Measurements from ENCODE around the gene ATP5F1E. TPM values are rescaled to one million over a fixed set of nuclear protein-coding genes. Genes with fewer than 3 reads are reported as not detected.

The ATP5F1E gene
- total RNA-seq, 2 experiments from 2014 or later = 51.1 to 53.1 TPM

- DNase-seq (peak in 10 of 14 experiments; percentile 14 to 73 (median 36)), ATAC-seq (ENCODE audit: poor library complexity) (peak; percentile 55)
- no peak for TF ChIP-seq CTCF (IDR thresholded peaks at IDR 0.05)
- CTCF ChIA-PET = no interaction called here
- H3K4me3 ChIP-seq (ENCODE audit: low read length) = peak within 1 kb of the TSS; percentile 72
- peaks cover 42% of the 10 kb centered on the region for H3K4me1 Mint-ChIP-seq (ENCODE audit: low read depth)
- no peaks in the 10 kb centered on the region for H3K27me3 Mint-ChIP-seq
- H3K9me3 Mint-ChIP-seq = no peaks in the 10 kb centered on the region
- H3K4me3 Mint-ChIP-seq = peak within 1 kb of the TSS; percentile 88
- POLR2A ChIA-PET = interaction anchor here (2.3 kb wide), 1 partner anchor 25 kb away, joined by 17 read pairs; the partner anchor contains the start of gene ATP5F1E
- peaks cover 45% of the 10 kb centered on the region for H3K4me1 ChIP-seq (ENCODE audit: insufficient read depth, low read length)
- no peaks in the 10 kb centered on the region for H3K9me3 ChIP-seq (ENCODE audit: control insufficient read depth in 1 of 2, insufficient read depth in 1 of 2, low read length in 2 of 2)
- H3K36me3 ChIP-seq (ENCODE audit: insufficient read depth, low read length) = no peaks in the 10 kb centered on the region
- no peaks in the 10 kb centered on the region for H3K36me3 Mint-ChIP-seq (ENCODE audit: low read depth)
- H3K27ac Mint-ChIP-seq = peak within 1 kb of the TSS; percentile 78
- peak within 1 kb of the TSS in 1 of 2 donors; percentile 48 for H3K27ac ChIP-seq (ENCODE audit: low read depth in 1 of 2, low read length in 2 of 2)
- intact Hi-C loops (cut with DNase I, micrococcal nuclease) = no loop called here
- H3K27me3 ChIP-seq (ENCODE audit: control insufficient read depth in 1 of 2, insufficient read depth in 2 of 2, low read length in 2 of 2) = no peaks in the 10 kb centered on the region
Measured at GRCh38 chr20:59006864-59007664, 25.1 kb downstream of the ATP5F1E start, which contains the start of gene CTSZ. Gene CTSZ, minus strand, starts transcription at chr20:59007254. Its CDS starts 126 bp downstream, at chr20:59007128.

GRCh38 chr20:59006167-59006863 lies 25.8 kb downstream of the ATP5F1E start:
- Histone ChIP-seq H3K27me3 (ENCODE audit: control insufficient read depth in 1 of 2, insufficient read depth in 2 of 2, low read length in 2 of 2) (no peaks in the 10 kb centered on the region), H3K4me3 (ENCODE audit: low read length) (peak overlapping the region; percentile 72), H3K36me3 (ENCODE audit: insufficient read depth, low read length) (no peaks in the 10 kb centered on the region), H3K9me3 (ENCODE audit: control insufficient read depth in 1 of 2, insufficient read depth in 1 of 2, low read length in 2 of 2) (no peaks in the 10 kb centered on the region), H3K27ac (ENCODE audit: low read depth in 1 of 2, low read length in 2 of 2) (peak overlapping the region in 1 of 2 donors; percentile 48), H3K4me1 (ENCODE audit: insufficient read depth, low read length) (peaks cover 45% of the 10 kb centered on the region)
- Mint-ChIP-seq H3K4me3 (peak overlapping the region; percentile 86), H3K27ac (peak overlapping the region; percentile 76), H3K36me3 (ENCODE audit: low read depth) (peaks cover 5% of the 10 kb centered on the region), H3K27me3 (no peaks in the 10 kb centered on the region), H3K9me3 (no peaks in the 10 kb centered on the region), H3K4me1 (ENCODE audit: low read depth) (peaks cover 42% of the 10 kb centered on the region)
- DNase-seq (peak in 1 of 14 experiments; percentile 22), ATAC-seq (ENCODE audit: poor library complexity) (peak; percentile 8)
- intact Hi-C loops (cut with DNase I, micrococcal nuclease) = no loop called here
- POLR2A ChIA-PET = interaction anchor here (2.3 kb wide), 1 partner anchor 25 kb away, joined by 17 read pairs; the partner anchor contains the start of gene ATP5F1E
- TF ChIP-seq CTCF (IDR thresholded peaks at IDR 0.05) = no peak
- CTCF ChIA-PET = no interaction called here

DNA sequence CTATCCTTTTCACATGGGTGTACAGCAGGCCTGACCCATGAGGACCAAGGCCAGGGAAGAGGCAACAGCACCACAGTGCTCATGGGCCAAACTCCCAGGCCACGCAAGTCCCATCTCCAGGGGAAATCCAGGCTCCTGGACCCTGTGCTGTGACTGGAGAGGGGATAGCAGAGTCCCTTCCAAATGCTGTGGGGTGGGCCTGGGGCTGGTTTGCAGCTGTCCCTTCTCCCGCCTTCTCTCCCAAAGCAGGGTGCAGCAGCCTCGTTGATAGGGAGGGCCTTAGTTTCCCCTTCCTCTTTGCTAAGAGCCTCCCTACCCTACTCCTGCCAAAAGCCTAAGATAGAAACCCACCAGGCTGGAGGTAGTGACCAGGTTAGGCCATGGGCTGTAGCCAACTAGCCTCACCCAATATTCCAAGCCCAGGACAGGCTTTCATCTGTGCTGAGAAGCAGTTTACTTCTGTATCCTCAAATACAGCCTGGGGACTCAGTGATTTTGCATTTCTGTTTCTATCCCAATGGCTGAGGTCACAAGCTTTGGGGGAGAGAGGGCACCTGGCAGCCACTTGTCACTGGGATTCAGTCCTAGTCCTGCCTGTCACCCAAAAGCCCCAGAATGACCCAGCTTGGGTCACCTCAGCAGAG lies 26.5 kb downstream of the ATP5F1E start:
- Mint-ChIP-seq H3K4me1 (ENCODE audit: low read depth) (peaks cover 42% of the 10 kb centered on the region), H3K4me3 (peak overlapping the region; percentile 86), H3K9me3 (no peaks in the 10 kb centered on the region), H3K27me3 (no peaks in the 10 kb centered on the region), H3K36me3 (ENCODE audit: low read depth) (peaks cover 5% of the 10 kb centered on the region), H3K27ac (peak overlapping the region; percentile 76)
- no peak for TF ChIP-seq CTCF (IDR thresholded peaks at IDR 0.05)
- Histone ChIP-seq H3K9me3 (ENCODE audit: control insufficient read depth in 1 of 2, insufficient read depth in 1 of 2, low read length in 2 of 2) (no peaks in the 10 kb centered on the region), H3K4me3 (ENCODE audit: low read length) (peak overlapping the region; percentile 72), H3K27ac (ENCODE audit: low read depth in 1 of 2, low read length in 2 of 2) (peak overlapping the region; percentile 12 to 13), H3K36me3 (ENCODE audit: insufficient read depth, low read length) (no peaks in the 10 kb centered on the region), H3K27me3 (ENCODE audit: control insufficient read depth in 1 of 2, insufficient read depth in 2 of 2, low read length in 2 of 2) (no peaks in the 10 kb centered on the region), H3K4me1 (ENCODE audit: insufficient read depth, low read length) (peaks cover 45% of the 10 kb centered on the region)
- POLR2A ChIA-PET = interaction anchor here (0.9 to 2.3 kb wide), 2 partner anchors 9 to 26 kb away, joined by 4 to 17 read pairs; partner anchors contain the start of gene ATP5F1E
- ATAC-seq (ENCODE audit: poor library complexity) = no peak
- intact Hi-C loops (cut with DNase I, micrococcal nuclease) = no loop called here
- CTCF ChIA-PET = no interaction called here
- no peak for DNase-seq

All from CD4-positive, alpha-beta T cell (primary cell).